ENCODE data around the gene DHCR24. TPM values are rescaled to one million over a fixed set of nuclear protein-coding genes. Genes with fewer than 3 reads are reported as not detected.

The DHCR24 gene
- total RNA-seq, 2 donors from 2014 or later = 243 to 340 TPM

DNA sequence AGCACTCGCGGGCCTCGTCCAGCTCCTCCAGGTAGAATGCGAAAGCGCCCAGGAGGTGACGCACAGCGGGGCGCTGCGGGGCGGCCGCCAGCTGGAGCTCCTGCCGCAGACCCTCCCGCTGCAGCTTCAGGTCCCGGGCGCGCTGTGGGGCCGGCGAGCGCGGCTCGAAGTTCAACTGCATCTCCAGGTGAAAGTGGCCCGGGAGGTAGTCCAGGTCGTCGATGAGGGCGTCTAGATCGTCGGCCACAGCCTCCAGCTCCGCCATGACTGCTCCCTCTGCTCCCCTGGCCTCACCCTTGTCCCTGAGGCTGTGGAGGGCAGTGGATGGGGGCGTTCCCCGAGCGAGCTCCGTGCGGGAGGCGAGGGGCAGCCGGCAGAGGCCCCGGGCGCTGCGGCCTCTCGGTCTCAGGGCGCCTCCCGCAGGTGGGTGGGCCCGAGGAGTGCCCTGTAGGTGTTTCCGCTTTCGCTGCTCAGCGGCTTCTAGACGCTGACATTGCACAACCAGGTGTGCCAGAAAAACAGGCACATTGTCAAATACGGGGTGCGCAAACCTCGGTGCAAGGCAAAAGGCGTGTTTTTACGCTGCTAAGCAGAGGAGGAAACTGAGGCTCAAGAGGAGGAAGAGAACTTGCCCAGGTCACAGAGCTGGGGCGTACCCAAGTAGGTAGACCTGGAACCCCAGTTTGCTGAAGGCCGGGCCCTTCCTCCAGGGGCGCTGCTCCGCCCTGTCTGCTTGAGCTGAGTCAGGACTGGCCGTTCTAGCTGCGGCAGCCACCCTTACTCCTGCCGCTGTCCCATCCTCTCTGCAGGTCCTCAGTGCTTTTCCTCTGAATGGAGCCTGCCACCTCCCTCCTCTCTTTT is 85.9 kb downstream of the DHCR24 start, which contains the start of gene TTC22:
TTC22 (minus strand) TSS at position 425 of the 861 bp plus-strand sequence; CDS start at position 265, 160 bp downstream.
- H3K4me1 Mint-ChIP-seq = no peaks in the 10 kb centered on the region
- Histone ChIP-seq H3K36me3 (ENCODE audit: control insufficient read depth, insufficient read depth, low read length) (no peaks in the 10 kb centered on the region), H3K4me3 (ENCODE audit: low read length) (no peak within 1 kb of the TSS), H3K27ac (ENCODE audit: low read depth, low read length) (no peak within 1 kb of the TSS), H3K9ac (ENCODE audit: extremely low read depth, low read length, poor library complexity, severe bottlenecking) (no peak within 1 kb of the TSS), H3K4me1 (ENCODE audit: control insufficient read depth, insufficient read depth, low read length) (no peaks in the 10 kb centered on the region), H3K27me3 (ENCODE audit: control insufficient read depth, insufficient read depth, low read length, poor library complexity, severe bottlenecking) (peaks cover 21% of the 10 kb centered on the region), H3K9me3 (ENCODE audit: control insufficient read depth, low read length) (no peaks in the 10 kb centered on the region)
- H3K27me3 Mint-ChIP-seq (ENCODE audit: insufficient read depth) = peaks cover 49% of the 10 kb centered on the region
- TF ChIP-seq, protein P1, sequence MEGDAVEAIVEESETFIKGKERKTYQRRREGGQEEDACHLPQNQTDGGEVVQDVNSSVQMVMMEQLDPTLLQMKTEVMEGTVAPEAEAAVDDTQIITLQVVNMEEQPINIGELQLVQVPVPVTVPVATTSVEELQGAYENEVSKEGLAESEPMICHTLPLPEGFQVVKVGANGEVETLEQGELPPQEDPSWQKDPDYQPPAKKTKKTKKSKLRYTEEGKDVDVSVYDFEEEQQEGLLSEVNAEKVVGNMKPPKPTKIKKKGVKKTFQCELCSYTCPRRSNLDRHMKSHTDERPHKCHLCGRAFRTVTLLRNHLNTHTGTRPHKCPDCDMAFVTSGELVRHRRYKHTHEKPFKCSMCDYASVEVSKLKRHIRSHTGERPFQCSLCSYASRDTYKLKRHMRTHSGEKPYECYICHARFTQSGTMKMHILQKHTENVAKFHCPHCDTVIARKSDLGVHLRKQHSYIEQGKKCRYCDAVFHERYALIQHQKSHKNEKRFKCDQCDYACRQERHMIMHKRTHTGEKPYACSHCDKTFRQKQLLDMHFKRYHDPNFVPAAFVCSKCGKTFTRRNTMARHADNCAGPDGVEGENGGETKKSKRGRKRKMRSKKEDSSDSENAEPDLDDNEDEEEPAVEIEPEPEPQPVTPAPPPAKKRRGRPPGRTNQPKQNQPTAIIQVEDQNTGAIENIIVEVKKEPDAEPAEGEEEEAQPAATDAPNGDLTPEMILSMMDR (conservative IDR thresholded peaks at IDR 0.05) = peak; percentile 69
- no peaks in the 10 kb centered on the region for H3K9me3 Mint-ChIP-seq
- H3K27ac Mint-ChIP-seq = no peak within 1 kb of the TSS
- peak; percentile 85 for DNase-seq
- 68 to 69% methylated on average over 32 to 58 of the region's 58 CpGs for WGBS, 2 experiments (ENCODE audit: insufficient coverage in 1 of 2, insufficient read length in 1 of 2)
- no peaks in the 10 kb centered on the region for H3K36me3 Mint-ChIP-seq (ENCODE audit: low read depth)
- H3K4me3 Mint-ChIP-seq = peak within 1 kb of the TSS; percentile 28

DNA sequence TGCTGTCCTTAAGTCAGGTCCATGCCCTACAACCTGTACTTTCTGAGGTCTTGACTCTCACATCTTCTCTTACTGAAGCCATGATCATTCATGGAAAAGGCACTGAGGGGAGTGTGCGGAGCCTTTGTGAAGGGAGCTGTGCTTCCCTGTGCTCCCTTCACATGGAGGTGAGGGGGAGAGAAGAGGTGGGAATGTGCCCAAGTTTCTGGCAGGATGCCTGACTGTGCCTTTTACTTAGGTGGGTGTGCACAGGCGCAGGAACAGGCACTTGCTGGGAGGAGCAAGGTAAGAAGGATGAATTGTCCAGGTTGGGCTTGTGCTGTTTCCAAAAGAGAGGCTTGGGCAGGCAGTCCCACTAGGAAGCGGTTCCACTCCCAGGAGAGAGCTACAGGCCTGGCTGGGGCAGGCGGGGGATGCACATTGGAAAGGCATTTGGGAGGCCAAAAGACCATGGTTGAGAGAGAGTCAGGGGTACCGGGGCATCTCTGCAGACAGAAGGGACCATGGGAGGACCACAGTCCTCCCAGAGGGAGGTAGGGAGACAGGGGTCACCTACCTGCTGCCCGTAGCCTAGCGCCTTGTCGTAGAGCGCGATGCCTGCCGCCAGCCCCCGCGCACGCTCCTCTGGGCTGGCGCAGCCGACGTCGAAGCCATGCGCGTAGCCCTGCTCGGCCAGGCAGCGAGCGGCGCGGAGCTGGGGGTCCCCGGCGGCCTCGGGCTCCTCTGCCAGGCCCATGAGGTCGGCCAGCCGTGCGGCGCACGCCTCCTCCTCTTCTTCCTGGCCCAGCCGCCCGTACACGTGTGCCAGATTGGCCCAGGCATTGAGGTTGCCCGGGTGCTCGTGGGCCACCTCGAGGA is 86.7 kb downstream of the DHCR24 start:
- H3K4me3 Mint-ChIP-seq = peak overlapping the region; percentile 28

More for the DNA sequence above, 86.7 kb downstream of the DHCR24 start:
- Mint-ChIP-seq H3K27me3 (ENCODE audit: insufficient read depth) (peaks cover 49% of the 10 kb centered on the region), H3K27ac (no peak overlapping the region), H3K36me3 (ENCODE audit: low read depth) (no peaks in the 10 kb centered on the region), H3K4me1 (no peaks in the 10 kb centered on the region), H3K9me3 (no peaks in the 10 kb centered on the region)
- H3K27ac ChIP-seq (ENCODE audit: low read depth, low read length) = no peak overlapping the region
- 95 to 96% methylated on average over 36 to 39 of the region's 39 CpGs for WGBS, 2 experiments (ENCODE audit: insufficient coverage in 1 of 2, insufficient read length in 1 of 2)
- H3K27me3 ChIP-seq (ENCODE audit: control insufficient read depth, insufficient read depth, low read length, poor library complexity, severe bottlenecking) = peaks cover 21% of the 10 kb centered on the region
- H3K4me1 ChIP-seq (ENCODE audit: control insufficient read depth, insufficient read depth, low read length) = no peaks in the 10 kb centered on the region
- TF ChIP-seq, protein P1 (conservative IDR thresholded peaks at IDR 0.05) = no peak
- H3K9me3 ChIP-seq (ENCODE audit: control insufficient read depth, low read length) = no peaks in the 10 kb centered on the region
- DNase-seq = peak; percentile 57
- H3K9ac ChIP-seq (ENCODE audit: extremely low read depth, low read length, poor library complexity, severe bottlenecking) = no peak overlapping the region
- H3K4me3 ChIP-seq (ENCODE audit: low read length) = no peak overlapping the region
- no peaks in the 10 kb centered on the region for H3K36me3 ChIP-seq (ENCODE audit: control insufficient read depth, insufficient read depth, low read length)

Other genes with a start within 250 kb of the DHCR24 start
- 1 to 10 TPM in 1 of 2 donors, under 1 TPM in 1; 0.46 to 1.4 TPM for gene MROH7, start 245.4 kb downstream of the DHCR24 start, total RNA-seq
- gene TTC4, start 171.3 kb downstream of the DHCR24 start, total RNA-seq = 10 to 100 TPM; 23.1 to 28.3 TPM
- gene PARS2, start 122.7 kb downstream of the DHCR24 start, total RNA-seq = 1 to 10 TPM; 8.9 to 9.1 TPM
- gene TTC22, start 85.9 kb downstream of the DHCR24 start, total RNA-seq = under 1 TPM; 0.44 to 0.53 TPM
- gene TMEM61, start 93.4 kb upstream of the DHCR24 start, total RNA-seq = not detected
- under 1 TPM; 0.13 to 0.20 TPM for gene BSND, start 111.7 kb upstream of the DHCR24 start, total RNA-seq
- gene PCSK9, start 152.4 kb upstream of the DHCR24 start, total RNA-seq = 10 to 100 TPM; 26.1 to 59.9 TPM

All from endodermal cell (in vitro differentiated cells).